Activated naive CD4-positive, alpha-beta T cell treated with anti-CD3 and anti-CD28 coated beads, Interleukin-2, amount 50 U/mL, for 16 hours (primary cell): ENCODE data around the gene KIF6.

ENCODE experiments used
- DNase-seq: peaks from one replicate; pipeline ENCODE4 v3.0.0-alpha.2; 2020

Gene KIF6

DNA sequence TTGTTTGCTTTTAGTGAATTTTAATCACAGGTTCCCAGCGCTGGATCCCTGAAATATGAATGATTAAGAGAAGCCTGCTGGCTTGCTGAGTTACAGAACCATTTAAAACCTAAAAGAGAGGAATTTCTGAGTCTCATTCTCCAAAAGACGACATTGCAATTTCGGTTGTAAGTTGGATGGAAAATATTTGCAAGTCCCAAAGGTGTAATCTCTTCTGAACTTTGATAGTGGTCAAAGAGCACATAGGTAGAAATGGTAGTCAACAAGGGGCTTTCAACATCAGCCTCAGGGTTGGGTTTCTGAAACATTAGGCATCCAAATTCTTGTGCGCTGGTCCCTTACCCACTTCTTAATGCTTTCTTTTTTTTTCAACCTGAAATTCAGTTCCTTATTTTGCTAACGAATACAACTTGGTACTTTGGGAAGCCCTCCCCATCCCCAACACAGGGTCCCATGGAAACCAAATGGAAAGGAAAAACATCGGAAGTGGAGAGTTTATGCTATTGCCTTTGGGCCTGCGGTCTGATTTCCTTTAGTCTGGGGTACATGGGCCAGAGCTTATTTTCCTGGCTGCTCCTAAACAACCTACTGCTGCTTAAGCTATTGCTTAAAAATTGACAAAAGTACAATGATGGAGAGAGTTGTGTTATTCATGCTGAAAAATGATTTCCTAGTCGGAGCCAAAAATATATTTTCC, 285.7 kb downstream of the KIF6 start:
- no peak for DNase-seq

DNA sequence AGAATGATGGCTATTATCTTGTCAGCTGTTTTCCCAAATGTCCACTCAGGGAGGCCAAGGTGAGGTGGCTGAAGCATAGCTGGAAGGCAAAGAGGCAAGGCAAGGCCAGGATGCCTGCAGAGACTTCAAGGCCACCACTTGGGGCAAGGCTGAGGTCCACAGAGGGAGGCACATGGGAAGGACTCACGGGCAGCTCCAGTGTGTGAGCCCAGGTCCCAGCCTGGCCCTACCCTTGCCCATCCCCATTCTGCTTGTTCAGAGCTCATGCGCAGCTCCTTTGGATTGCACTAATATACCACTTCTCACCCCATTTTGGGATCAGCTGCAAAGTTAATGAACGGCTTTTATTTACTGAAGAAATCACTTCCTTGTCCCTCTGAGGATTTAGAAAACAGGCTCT, 291.6 kb downstream of the KIF6 start:
- DNase-seq: no peak

DNA sequence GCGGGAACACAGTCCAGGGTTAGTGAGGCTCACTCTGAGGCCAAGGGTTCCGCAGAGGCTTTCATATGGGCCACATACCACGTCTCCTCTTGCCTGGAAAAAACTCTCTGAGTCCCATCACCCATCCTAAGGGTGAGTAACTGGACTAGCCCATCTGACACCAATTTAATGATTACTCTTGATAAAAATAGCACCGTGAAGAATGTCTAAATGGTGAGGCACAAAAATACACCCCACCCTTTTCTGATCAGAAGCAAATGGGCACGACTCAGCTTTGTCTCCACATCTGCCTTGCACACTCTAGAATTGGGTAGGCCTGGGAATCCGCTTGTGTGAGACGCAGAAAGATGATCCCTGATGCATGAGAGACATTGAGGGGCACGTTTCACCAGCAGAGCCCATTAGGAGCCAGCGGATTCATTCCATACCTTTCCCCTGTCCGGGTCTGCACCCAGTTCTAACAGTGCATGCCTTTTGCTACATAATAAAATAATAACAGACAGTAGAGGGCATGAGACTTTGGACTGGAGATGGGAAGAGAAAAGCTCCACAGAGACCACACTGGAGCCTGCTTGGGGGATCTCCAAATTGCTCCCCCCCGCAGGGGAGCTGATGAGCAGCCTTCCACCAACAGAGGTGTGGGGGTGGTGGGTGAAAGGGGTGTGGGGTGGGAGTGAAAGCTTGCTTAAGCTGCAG, 292.7 kb downstream of the KIF6 start:
- DNase-seq: no peak

DNA sequence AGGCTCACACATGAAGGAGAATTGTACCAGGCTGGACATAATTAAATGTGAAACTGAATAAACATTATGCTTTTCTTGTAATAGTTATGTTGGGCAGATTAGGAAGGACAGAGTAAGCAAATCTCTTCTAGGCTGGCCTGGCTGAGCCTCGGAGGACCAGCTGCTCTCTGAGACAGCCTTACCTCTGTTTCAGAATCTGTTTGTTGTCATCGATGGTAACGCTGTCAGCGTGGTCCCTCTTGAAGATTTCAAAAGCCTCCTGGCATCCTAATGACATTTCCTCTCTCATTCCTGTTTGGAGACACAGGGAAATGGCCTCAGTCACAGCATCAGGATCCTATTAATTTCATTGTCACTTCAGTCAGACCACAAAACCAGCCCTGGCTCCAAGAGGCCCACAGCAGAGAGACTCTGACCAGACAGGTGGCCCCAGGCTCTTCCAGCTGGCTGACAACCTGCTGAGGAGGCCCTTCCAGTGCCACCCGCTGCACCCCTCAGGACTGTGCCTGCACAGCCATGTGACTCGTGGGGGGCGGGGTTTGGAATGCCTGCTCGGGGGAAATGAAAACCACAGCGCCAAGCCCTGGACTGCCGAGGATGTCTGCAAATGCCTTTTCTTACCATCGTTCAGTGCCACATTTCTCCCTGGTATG, 294.2 kb downstream of the KIF6 start:
- DNase-seq: no peak

DNA sequence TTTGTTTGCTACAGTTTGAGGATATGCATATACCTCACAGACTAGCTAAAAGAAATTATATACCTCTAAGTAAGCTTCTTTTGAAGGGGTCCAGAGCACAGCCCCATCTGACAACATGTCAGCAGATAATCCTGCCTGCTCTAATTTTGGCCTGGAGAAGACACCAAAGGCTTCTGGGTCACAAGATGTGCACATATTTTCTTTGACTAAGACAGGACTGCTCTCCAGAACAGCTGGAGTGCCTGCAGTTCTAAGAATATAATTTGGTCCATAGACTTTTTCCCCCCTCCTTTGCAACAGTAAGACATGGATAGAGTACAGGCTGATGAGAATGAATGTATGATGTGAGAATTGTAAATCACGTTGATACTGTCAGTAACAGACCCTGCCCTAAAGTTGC, 294.8 kb downstream of the KIF6 start:
- no peak for DNase-seq

DNA sequence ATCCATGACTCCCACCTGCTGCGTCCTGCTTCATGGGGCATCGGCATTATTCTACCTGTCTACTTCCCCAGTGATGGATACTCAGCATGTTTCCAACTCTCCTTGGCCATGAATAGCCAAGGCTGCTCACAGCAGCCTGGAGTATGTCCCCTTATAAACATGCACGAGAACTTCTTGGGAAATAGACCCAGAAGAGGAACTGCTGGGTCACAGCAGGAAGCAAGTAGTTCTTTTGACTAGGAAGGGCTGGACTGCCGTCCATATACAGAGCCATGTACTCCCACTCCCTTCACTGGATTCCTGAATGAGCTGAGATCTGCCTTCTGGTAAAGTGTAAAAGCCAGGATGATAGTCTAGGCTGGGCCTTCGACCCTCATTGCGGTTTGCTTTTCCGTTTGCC, 296.4 kb downstream of the KIF6 start:
- no peak for DNase-seq

DNA sequence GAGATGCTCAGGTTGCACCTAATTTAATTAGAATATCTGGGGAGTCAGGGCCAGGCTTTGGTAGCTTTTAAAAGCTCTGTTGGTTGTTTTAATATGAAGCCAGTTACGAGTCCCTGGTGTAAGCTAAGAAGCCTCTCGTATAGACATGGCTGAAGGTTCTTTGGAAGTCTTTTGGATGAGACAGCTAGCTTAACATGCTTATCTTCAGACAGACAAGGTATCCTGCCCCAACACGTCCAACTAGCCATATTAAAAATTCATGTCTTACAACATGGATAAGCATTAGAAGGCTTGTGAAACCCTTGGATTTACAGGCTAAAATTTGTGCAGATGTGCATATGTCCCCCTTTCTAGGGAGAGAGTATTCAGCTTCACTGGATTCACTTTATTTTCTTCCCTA, 297.1 kb downstream of the KIF6 start:
- DNase-seq: no peak

DNA sequence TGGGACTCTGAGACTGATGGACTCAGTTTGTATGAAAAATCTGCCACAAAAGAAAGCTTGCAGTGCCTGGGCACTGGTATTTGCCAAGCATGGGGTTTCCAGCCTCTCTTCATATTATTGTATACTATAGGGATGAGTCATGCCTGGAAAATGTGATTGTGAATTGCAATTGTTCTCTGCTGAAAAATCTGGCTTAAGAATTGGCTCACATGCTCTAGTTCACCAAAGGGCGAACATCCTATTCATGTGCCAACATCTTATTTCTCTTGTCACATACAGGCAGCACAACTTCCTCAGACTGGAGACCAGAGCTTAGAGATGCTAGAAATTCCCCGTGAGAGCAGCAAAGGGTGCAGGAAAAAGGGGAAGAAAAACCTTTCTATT, 299.1 kb downstream of the KIF6 start:
- no peak for DNase-seq

DNA sequence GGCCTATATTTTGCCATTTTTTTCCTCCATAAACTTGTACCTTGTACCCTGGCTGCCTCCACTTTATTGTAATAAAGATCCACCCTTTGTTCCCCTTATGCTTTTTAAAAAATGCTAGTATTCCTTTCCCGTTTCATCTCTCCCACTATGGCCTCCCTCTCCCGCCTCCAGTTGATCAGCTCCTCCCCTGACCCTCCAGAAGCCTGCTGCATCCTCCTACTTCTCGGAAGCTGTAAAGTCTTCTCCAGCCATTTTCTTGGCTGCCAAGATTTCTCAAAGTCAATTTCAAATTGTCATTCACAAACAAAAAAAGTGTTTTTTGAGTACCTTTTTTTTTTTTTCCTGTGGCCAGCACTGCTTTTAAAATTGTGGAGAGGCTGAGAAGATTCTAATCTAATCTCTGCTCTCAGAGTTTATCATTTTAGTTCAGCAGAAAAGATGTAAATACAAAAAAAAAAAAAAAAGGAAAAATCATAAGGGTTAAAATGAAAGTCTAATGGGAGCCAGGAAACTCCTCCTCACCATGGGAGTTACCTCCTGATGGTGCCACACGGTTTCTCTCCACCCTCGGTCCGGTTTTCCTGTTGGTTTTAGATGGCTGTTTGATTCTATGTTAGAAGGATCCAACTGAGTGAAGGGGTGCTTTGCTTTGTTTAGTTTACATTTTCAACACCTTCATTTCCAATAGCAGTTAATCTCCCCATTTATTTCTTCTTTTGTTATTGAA, 299.7 kb downstream of the KIF6 start:
- no peak for DNase-seq

DNA sequence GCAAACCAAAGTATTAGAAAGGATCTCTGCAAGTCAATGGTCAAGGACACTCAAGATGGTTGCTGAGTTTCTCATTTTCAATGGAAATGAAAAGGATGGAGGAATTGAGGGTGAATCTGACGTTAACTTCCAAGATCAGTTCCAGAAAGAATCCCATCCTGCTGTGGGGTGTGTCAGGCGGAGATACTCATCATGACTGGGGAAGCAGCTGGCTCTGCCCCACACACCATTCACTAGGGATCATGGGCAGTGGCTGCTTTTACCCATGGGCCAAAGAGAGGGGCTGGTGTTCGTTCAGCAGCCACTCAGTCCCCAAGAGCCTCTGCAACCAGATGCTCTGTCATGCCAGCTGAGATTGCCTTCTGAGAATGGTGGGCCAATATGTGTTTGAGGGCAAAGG, 300.4 kb downstream of the KIF6 start:
- no peak for DNase-seq

DNA sequence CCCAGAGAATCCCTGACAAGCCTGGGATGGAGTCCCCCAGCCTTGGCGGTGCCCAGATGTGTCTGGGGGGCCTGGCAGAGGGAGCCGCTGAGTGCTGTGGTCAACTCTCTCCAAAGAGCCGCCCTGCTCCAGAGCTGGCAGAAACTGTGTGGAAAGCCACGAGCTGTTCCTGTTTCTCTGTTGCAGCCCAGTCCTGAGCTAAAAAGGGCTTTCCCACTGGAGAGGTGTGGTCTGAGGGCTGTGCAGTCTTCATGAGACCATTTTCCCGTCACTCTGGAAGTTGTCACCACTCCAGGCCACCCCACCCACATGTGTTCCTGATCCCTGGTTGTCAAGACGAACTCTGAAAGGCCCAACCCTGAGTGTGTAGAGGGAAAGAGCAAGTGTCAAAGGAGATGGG, 303.0 kb downstream of the KIF6 start:
- DNase-seq: no peak

DNA sequence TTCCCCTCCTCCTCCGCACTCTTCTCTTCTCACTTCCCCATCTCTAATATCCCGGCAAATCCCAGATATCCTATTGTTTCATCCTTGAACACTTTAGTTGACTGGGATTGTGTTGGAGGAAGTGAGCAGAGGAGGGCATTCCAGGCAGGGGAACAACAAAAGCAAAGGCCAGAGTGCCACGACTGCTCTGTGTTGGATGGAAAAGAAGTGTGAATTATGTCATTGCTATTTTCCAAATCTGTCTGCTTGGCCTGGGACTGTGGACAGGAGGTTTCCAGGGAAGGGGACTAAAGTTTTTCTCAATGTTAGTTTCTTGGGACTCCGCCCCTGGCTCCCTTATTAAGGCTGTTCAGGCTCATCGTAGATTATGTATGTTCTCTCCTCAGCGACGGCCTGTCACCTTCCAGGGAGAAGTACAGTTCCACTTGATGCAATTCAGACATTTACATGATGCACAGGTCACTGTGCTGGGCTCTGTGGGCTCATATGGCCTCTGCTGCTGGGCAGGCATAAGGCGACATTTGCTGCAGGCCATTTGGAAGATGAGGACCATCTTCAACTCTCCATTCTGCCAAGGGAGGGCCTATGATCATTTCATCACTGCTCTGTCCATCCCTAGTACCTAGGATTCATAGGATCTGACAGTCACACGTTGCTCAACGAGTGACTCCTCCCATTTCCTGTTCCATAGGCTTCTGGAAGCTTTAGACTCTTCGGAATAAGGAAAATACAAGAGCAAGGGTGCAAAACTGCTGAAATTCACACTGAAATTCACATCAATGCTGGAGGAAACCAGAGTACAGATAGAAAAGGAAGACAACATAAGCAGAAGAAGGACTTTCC, 303.6 kb downstream of the KIF6 start:
- no peak for DNase-seq

DNA sequence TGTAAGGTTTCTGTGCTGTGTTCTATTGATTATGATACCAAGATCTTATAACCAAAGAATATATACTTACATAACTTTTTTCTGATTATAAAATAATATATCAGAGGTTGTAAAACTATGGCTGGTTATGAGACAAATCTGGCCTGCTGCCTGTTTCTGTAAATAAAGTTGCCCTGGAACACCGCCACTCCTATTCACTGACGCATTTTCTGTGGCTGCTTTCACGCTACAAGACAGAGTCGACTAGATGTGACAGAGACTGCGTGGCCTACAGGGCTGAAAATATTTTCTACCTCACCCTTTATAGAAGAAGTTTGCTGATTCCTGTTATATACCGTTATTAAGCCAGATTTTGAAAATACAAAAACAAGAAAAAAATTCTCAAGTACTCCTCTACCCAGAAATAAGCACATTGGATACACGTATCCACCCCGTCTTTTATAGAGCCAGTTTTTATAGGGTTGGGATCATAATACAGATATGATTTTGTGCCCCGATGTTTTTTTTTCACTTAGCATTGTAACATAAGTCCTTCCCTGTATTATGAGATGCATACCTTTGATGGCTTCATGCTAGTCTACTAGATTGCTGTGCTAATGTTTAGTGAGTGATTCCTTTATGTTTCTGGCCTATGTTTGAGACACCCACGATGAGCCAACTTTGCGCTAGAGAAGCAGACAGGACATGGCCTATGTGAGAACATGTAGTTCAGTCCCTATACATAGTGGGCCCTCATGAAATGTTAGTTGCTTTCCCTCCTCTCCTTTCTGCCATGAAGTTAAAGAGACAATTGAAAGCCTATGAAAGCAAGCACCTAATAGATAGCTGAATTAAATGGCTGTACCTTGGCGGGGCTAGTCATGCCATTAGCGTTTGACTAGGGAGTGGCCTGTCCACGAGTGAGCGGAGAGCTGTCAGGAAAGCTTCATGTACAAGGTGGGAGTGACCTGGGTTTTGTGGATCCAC, 304.6 kb downstream of the KIF6 start:
- no peak for DNase-seq

DNA sequence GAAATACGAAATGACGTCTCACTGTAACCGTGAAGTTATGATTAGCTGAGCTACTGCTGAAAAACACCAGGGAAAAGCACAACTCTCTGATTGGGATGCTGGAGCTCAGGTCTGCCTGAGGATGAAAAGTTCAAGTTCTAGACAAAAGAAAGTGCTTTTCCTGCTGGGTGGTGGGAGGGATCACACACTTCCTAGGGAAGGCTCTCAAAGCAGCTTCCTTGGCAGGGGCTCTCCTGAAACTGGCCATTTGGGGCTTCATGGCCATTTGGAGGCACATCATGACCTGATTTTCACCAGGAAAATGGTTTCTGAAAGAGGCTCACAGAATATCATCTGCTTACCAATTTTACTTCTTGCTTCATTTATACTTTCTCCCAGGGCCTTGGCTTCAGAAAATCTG, 305.6 kb downstream of the KIF6 start:
- DNase-seq: no peak

DNA sequence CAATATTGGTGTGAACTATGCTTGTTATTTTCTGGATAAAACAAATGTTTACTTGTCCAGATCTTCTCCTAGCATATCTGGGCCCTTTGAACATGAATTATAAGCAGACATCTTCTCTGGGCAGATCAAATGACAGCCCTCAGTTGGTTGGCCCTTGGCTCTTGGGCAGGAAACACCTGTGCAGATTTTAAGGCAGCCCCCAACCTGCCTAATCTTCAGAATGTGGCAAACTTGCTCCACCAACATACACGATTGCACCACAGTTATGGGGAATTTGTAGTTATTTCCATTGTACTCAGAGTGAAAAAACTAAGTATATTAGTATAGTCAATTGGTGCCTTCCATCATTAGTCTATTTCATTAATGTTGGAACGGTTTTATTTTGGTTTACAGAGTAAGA, 307.8 kb downstream of the KIF6 start:
- DNase-seq: no peak

DNA sequence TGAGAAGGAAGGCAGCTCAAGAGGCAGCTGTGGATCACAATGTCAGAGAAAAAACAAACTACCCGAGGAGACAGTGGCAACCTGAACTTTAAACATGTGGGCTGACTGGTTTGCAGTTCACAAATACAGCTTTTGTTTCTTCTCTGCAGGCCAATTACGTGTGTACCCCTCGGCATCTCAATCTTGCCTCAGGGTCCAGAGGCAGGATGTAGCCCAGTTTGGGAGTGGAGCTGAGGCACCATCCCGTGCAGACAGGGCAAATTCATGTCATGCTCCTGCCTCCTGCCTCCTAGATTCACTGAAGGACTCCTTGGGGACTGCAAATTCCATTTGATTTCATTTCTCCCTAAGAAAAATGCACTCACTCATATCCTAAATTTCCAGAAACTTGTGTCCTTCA, 308.5 kb downstream of the KIF6 start:
- DNase-seq: no peak

DNA sequence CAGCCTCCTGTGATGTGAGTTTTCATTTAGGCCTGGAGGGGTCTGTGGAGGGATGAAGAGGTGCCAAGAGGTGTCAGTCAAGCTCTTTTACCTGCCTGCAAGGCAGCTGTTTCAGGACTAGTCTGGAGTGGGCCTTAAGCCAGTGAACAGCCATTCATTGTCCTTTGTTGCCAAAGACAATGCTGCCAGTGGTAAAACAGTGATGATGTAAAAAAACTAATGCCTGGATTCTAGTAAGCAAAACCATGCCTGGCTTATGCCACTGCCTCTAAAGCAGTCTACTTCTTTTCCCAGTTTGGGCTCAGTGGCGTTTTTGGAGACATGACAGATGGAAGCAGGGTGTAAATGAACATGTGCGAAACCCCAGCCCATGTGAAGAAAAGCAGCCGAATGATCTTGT, 309.2 kb downstream of the KIF6 start:
- no peak for DNase-seq

DNA sequence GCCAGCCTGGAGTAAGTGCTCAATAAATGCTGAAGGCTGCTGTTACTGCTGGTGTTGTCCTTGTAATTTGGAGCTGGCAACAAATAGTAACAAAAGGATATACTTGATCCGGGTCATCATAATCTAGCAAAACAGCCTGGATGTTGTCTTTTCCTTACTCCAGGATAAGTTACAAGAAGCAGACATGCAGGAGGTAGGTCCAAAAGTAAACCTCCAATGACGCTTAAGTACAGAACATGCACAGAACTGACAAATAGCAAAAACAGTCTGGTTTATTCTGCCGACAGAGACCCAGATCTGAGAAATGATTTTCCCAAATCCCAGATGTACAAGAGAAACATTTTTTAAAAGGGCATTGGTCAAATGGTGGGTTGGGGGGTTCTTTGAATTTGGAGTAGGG, 309.7 kb downstream of the KIF6 start:
- no peak for DNase-seq

DNA sequence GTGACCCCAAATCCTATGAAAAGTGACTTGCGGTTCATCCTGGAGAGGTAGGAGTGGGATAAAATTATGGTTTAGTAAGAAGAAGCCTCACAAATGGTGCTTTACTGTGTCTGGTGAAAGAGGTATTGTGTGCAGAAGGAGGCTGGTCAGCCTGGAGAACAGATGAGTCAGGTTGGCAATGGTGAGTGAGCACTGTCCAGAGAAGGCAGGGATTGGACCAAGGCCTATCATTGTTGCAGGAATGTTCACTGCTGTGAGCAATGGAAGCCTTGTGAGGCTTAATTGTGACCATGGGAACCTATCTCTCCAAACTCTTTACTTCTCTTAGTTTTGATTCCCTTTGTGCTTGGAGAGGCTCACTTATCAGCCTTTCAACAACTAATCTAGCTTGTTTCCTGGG, 313.7 kb downstream of the KIF6 start:
- no peak for DNase-seq

DNA sequence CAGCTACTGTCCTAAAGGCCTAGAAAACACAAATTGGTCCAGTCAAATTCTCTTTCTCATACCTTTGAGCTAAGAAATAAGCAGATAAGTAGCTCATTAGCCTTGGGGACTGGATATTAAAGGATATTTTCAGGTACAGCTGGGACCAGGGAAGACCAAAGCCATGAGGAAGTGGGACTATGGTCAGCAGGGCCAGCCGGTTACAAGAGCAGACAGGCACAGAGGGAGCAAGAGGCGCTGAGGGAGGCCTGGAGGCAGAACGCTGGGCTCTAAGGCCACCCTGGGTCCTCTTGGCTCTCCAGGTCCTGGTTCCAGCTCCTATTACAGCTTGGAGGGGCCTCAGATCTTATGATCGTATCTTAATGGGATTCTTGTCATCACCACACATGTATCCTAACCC, 314.2 kb downstream of the KIF6 start:
- DNase-seq: no peak

DNA sequence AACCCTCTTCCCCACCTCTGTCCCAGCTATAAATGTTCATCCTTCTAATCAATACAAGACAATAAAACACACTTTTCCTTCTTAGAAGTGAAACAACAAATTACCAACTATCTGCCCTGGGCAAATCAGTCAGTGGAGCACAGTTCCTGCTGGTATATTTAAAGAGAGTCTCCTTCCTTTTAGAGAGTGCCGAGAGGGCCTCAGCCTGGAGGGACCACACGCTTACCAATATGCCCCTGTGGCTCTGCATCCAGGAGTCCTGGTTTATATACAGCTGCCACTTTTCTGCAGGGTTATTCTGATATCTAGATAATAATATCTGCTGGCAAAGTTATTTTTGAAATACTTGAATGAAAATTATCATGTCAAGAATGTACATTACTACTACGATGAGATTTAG, 315.3 kb downstream of the KIF6 start:
- no peak for DNase-seq
